ENCODE results near the gene NT5DC1.

DNA sequence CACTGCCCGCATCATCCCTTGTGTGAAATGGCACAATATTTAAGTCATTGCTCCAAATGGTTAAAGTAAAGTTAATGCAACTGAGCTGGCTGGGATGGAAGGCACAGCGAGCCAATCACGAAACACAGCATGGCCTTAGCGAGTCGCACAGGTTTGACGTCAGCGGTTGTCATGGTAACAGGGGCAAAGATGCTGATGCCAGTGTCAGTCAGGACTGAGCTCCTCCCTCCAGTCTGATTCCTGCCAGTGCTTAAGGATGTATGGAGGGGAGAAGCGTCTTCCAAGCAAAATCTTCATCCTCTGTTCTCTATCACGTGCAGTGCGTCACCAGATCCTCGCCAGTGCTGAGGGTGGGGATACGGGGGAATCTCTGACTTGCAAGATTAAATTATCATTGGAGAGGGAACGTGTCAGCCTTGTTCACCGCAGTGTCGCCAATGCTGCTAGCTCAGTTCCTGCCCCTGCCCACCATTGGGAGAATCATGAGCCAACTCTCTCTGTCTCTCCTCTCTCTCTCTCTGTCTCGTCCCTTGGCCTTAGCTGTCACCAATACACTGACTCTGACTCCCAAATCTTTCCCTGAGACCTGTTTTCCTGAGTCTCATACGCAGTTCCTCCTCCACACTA, 128.7 kb downstream of the NT5DC1 start:
- TF ChIP-seq, protein P1, sequence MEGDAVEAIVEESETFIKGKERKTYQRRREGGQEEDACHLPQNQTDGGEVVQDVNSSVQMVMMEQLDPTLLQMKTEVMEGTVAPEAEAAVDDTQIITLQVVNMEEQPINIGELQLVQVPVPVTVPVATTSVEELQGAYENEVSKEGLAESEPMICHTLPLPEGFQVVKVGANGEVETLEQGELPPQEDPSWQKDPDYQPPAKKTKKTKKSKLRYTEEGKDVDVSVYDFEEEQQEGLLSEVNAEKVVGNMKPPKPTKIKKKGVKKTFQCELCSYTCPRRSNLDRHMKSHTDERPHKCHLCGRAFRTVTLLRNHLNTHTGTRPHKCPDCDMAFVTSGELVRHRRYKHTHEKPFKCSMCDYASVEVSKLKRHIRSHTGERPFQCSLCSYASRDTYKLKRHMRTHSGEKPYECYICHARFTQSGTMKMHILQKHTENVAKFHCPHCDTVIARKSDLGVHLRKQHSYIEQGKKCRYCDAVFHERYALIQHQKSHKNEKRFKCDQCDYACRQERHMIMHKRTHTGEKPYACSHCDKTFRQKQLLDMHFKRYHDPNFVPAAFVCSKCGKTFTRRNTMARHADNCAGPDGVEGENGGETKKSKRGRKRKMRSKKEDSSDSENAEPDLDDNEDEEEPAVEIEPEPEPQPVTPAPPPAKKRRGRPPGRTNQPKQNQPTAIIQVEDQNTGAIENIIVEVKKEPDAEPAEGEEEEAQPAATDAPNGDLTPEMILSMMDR (IDR thresholded peaks at IDR 0.05; ENCODE audit: insufficient read depth, low read length): no peak
- TF ChIP-seq POLR2AphosphoS5 (IDR thresholded peaks at IDR 0.05; ENCODE audit: low read depth): no peak
- TF ChIP-seq, protein P2, sequence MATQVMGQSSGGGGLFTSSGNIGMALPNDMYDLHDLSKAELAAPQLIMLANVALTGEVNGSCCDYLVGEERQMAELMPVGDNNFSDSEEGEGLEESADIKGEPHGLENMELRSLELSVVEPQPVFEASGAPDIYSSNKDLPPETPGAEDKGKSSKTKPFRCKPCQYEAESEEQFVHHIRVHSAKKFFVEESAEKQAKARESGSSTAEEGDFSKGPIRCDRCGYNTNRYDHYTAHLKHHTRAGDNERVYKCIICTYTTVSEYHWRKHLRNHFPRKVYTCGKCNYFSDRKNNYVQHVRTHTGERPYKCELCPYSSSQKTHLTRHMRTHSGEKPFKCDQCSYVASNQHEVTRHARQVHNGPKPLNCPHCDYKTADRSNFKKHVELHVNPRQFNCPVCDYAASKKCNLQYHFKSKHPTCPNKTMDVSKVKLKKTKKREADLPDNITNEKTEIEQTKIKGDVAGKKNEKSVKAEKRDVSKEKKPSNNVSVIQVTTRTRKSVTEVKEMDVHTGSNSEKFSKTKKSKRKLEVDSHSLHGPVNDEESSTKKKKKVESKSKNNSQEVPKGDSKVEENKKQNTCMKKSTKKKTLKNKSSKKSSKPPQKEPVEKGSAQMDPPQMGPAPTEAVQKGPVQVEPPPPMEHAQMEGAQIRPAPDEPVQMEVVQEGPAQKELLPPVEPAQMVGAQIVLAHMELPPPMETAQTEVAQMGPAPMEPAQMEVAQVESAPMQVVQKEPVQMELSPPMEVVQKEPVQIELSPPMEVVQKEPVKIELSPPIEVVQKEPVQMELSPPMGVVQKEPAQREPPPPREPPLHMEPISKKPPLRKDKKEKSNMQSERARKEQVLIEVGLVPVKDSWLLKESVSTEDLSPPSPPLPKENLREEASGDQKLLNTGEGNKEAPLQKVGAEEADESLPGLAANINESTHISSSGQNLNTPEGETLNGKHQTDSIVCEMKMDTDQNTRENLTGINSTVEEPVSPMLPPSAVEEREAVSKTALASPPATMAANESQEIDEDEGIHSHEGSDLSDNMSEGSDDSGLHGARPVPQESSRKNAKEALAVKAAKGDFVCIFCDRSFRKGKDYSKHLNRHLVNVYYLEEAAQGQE (IDR thresholded peaks at IDR 0.05; ENCODE audit: insufficient replicate concordance, low read depth): no peak

Data from HL-60 (cell line).